K562 (cell line): Measurements from ENCODE around the gene PI4KA. TPM values are rescaled to one million over a fixed set of nuclear protein-coding genes. Genes with fewer than 3 reads are reported as not detected.

Experiments
- IRF2 ChIP-seq: sonication (generic); formaldehyde crosslinking; IDR thresholded peaks from 2 replicates; pipeline ENCODE4 v1.8.1; 2022; ENCODE audit warnings: mild to moderate bottlenecking, missing genetic modification reagents
- L3MBTL2 ChIP-seq: fragments of 450-650 bp; IDR thresholded peaks from 2 replicates; pipeline ENCODE4 v1.6.1; 2016; ENCODE audit warnings: mild to moderate bottlenecking, moderate library complexity
- NCOA4 ChIP-seq: fragments of 450-650 bp; IDR thresholded peaks from 2 replicates; pipeline ENCODE4 v1.6.1; 2018; ENCODE audit warnings: mild to moderate bottlenecking; ENCODE audit not compliant: partially characterized antibody
- NR4A1 ChIP-seq, 2 experiments: fragments of 250-450 bp in 1 of 2; fragments of 450-650 bp in 1 of 2; sonication (Bioruptor Pico) in 1 of 2; IDR thresholded peaks; 2 replicates each; pipeline versions ENCODE4 v1.4.0 to v1.6.1; 2016 to 2020; ENCODE audit warnings: mild to moderate bottlenecking in 2 of 2, missing compliant biosample characterization in 1 of 2, missing genetic modification characterization in 1 of 2, moderate library complexity in 1 of 2
- PHB ChIP-seq: fragments of 250-450 bp; sonication (Bioruptor Pico); IDR thresholded peaks from 2 replicates; pipeline ENCODE4 v1.5.0; 2021
- PPARD ChIP-seq: fragments of 250-450 bp; sonication (Bioruptor Pico); IDR thresholded peaks from 2 replicates; pipeline ENCODE4 v1.8.0; 2022; ENCODE audit warnings: inconsistent platforms, mild to moderate bottlenecking, moderate library complexity
- RHOXF2B ChIP-seq: fragments of 250-450 bp; sonication (Bioruptor Pico); conservative IDR thresholded peaks from 2 replicates; pipeline ENCODE4 v1.5.1; 2021
- SMAD2 ChIP-seq: fragments of 150-350 bp; IDR thresholded peaks from 2 replicates; pipeline ENCODE4 v1.6.1; 2014; ENCODE audit warnings: low read depth, mild to moderate bottlenecking, low read length
- TBP ChIP-seq: optimal IDR thresholded peaks from 2 replicates; pipeline ENCODE3; 2011; ENCODE audit warnings: low read depth, low read length, improper control_type of control experiment
- TEAD4 ChIP-seq, 2 experiments: sonication (generic) in 1 of 2; formaldehyde crosslinking in 1 of 2; IDR thresholded peaks; 2 replicates each; pipeline versions ENCODE4 v1.6.1 to v1.8.0; 2012 to 2022; ENCODE audit warnings: borderline replicate concordance in 1 of 2, inconsistent platforms in 1 of 2, low read length in 1 of 2, mild to moderate bottlenecking in 1 of 2, missing genetic modification reagents in 1 of 2
- ZBTB17 ChIP-seq: fragments of 450-650 bp; formaldehyde crosslinking; IDR thresholded peaks from 2 replicates; pipeline ENCODE4 v1.4.0; 2020; ENCODE audit warnings: mild to moderate bottlenecking
- ZBTB34 ChIP-seq: fragments of 250-450 bp; sonication (Bioruptor Pico); IDR thresholded peaks from 2 replicates; pipeline ENCODE4 v1.8.0; 2021; ENCODE audit warnings: mild to moderate bottlenecking, moderate library complexity
- ZNF408 ChIP-seq: fragments of 250-450 bp; sonication (Bioruptor Pico); IDR thresholded peaks from 2 replicates; pipeline ENCODE4 v1.4.0; 2020; ENCODE audit warnings: low read depth, mild to moderate bottlenecking, moderate library complexity
- polyA plus RNA-seq, 8 experiments: library from polyadenylated mRNA; depleted of rRNA in 4 of 8; stranded (reverse) in 5 of 8; unstranded in 3 of 8; fragments of >200 nt; fragmentation: Nextera tagmentation in 2 of 8; fragmentation: Illumina TruSeq in 1 of 8; extraction: Ambion mirVana in 2 of 8; extraction: Trizol in 1 of 8; gene quantifications; 2 replicates each; pipeline versions ENCODE4 v1.2.1 to v1.2.3, GENCODE V29; 2011 to 2014; ENCODE audit warnings: inconsistent platforms in 1 of 8, missing spikeins in 1 of 8
- total RNA-seq, 7 experiments: library from RNA; depleted of rRNA in 6 of 7; stranded (reverse); fragments of >200 nt in 6 of 7; fragmentation: Illumina TruSeq in 2 of 7; extraction: Trizol in 2 of 7; gene quantifications; 2 replicates each; pipeline versions ENCODE4 v1.2.1 to v1.2.3, GENCODE V29; 2011 to 2021; ENCODE audit warnings: low replicate concordance in 1 of 7
- TF ChIP-seq, protein P1 (sequence below): sonication (generic); formaldehyde crosslinking; IDR thresholded peaks from 2 replicates; pipeline ENCODE4 v1.8.0; 2022; ENCODE audit warnings: mild to moderate bottlenecking, missing genetic modification reagents
- TF ChIP-seq, protein P2 (sequence below): fragments of 450-650 bp; IDR thresholded peaks from 2 replicates; pipeline ENCODE4 v1.6.1; 2016; ENCODE audit warnings: antibody characterized with exemption
- TF ChIP-seq, protein P3 (sequence below), 2 experiments: fragments of 200-800 bp in 1 of 2; sonication (Bioruptor generic) in 1 of 2; sonication (generic) in 1 of 2; formaldehyde crosslinking in 1 of 2; IDR thresholded peaks in 1 of 2; conservative IDR thresholded peaks in 1 of 2; 2 replicates each; pipeline versions ENCODE4 v1.5.0 to v1.6.1; 2016 to 2020; ENCODE audit warnings: missing compliant biosample characterization in 1 of 2, missing genetic modification characterization in 1 of 2, missing genetic modification reagents in 1 of 2
- TF ChIP-seq, protein P4 (sequence below): sonication (generic); formaldehyde crosslinking; IDR thresholded peaks from 2 replicates; pipeline ENCODE4 v1.8.0; 2022; ENCODE audit warnings: mild to moderate bottlenecking, missing genetic modification reagents

The PI4KA gene
- total and polyA plus RNA-seq, 9 of the 15 experiments (the other 6 are each of a cell fraction or from before 2014, with no cell fraction given): 7.3 to 187 (median 84.7) TPM

GRCh38 chr22:20741008-20741633, 117.5 kb downstream of the PI4KA start (continued):
- TF ChIP-seq, protein P1, sequence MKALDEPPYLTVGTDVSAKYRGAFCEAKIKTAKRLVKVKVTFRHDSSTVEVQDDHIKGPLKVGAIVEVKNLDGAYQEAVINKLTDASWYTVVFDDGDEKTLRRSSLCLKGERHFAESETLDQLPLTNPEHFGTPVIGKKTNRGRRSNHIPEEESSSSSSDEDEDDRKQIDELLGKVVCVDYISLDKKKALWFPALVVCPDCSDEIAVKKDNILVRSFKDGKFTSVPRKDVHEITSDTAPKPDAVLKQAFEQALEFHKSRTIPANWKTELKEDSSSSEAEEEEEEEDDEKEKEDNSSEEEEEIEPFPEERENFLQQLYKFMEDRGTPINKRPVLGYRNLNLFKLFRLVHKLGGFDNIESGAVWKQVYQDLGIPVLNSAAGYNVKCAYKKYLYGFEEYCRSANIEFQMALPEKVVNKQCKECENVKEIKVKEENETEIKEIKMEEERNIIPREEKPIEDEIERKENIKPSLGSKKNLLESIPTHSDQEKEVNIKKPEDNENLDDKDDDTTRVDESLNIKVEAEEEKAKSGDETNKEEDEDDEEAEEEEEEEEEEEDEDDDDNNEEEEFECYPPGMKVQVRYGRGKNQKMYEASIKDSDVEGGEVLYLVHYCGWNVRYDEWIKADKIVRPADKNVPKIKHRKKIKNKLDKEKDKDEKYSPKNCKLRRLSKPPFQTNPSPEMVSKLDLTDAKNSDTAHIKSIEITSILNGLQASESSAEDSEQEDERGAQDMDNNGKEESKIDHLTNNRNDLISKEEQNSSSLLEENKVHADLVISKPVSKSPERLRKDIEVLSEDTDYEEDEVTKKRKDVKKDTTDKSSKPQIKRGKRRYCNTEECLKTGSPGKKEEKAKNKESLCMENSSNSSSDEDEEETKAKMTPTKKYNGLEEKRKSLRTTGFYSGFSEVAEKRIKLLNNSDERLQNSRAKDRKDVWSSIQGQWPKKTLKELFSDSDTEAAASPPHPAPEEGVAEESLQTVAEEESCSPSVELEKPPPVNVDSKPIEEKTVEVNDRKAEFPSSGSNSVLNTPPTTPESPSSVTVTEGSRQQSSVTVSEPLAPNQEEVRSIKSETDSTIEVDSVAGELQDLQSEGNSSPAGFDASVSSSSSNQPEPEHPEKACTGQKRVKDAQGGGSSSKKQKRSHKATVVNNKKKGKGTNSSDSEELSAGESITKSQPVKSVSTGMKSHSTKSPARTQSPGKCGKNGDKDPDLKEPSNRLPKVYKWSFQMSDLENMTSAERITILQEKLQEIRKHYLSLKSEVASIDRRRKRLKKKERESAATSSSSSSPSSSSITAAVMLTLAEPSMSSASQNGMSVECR (CRISPR knock-in tag): peak; percentile 53; the same call in 1 of the 2 replicates
- no peak for TF ChIP-seq TBP
- TF ChIP-seq ZNF408 (CRISPR knock-in tag): peak; percentile 82; the same call in 1 of the 2 replicates
- TF ChIP-seq NCOA4: no peak
- TF ChIP-seq, protein P2, sequence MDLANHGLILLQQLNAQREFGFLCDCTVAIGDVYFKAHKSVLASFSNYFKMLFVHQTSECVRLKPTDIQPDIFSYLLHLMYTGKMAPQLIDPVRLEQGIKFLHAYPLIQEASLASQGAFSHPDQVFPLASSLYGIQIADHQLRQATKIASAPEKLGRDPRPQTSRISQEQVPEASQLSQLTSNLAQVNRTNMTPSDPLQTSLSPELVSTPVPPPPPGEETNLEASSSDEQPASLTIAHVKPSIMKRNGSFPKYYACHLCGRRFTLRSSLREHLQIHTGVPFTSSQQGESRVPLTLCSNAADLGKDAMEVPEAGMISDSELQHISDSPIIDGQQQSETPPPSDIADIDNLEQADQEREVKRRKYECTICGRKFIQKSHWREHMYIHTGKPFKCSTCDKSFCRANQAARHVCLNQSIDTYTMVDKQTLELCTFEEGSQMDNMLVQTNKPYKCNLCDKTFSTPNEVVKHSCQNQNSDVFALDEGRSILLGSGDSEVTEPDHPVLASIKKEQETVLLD: no peak
- TF ChIP-seq SMAD2: no peak
- no peak for TF ChIP-seq RHOXF2B (CRISPR knock-in tag)
- TF ChIP-seq PHB (CRISPR knock-in tag): peak; percentile 46; the same call in 1 of the 2 replicates
- 0 out of 2 replicates have a peak, but pooled peaks have one; percentile 34 for TF ChIP-seq ZBTB17 (CRISPR knock-in tag)
- no peak for TF ChIP-seq ZBTB34 (CRISPR knock-in tag)
- TF ChIP-seq, protein P3, sequence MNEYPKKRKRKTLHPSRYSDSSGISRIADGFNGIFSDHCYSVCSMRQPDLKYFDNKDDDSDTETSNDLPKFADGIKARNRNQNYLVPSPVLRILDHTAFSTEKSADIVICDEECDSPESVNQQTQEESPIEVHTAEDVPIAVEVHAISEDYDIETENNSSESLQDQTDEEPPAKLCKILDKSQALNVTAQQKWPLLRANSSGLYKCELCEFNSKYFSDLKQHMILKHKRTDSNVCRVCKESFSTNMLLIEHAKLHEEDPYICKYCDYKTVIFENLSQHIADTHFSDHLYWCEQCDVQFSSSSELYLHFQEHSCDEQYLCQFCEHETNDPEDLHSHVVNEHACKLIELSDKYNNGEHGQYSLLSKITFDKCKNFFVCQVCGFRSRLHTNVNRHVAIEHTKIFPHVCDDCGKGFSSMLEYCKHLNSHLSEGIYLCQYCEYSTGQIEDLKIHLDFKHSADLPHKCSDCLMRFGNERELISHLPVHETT (CRISPR knock-in tag; conservative IDR thresholded peaks at IDR 0.05 in 1 of 2, IDR thresholded peaks at IDR 0.05 in 1 of 2): peak in 1 of 2 experiments; percentile 77; a peak in 1 of 4 replicates
- TF ChIP-seq, protein P4, sequence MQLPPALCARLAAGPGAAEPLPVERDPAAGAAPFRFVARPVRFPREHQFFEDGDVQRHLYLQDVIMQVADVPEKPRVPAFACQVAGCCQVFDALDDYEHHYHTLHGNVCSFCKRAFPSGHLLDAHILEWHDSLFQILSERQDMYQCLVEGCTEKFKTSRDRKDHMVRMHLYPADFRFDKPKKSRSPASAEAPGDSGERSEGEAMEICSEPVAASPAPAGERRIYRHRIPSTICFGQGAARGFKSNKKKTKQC (CRISPR knock-in tag): 0 out of 2 replicates have a peak, but pooled peaks have one; percentile 42
- 0 out of 2 replicates have a peak, but pooled peaks have one; percentile 26 for TF ChIP-seq NR4A1 (CRISPR knock-in tag; IDR thresholded peaks at IDR 0.05)
- no peak for TF ChIP-seq NR4A1 (tag; IDR thresholded peaks at IDR 0.05)
- TF ChIP-seq TEAD4 (IDR thresholded peaks at IDR 0.05; ENCODE audit: low read length): no peak
- peak; percentile 36; the same call in 1 of the 2 replicates for TF ChIP-seq TEAD4 (CRISPR knock-in tag; IDR thresholded peaks at IDR 0.05; ENCODE audit: borderline replicate concordance)
- TF ChIP-seq L3MBTL2: no peak
- TF ChIP-seq IRF2 (CRISPR knock-in tag): peak; percentile 84
- TF ChIP-seq PPARD (CRISPR knock-in tag): 0 out of 2 replicates have a peak, but pooled peaks have one; percentile 2
